ENCODE results near the gene TULP4. TPM values are rescaled to one million over a fixed set of nuclear protein-coding genes. Genes with fewer than 3 reads are reported as not detected.

TULP4 gene
- polyA plus RNA-seq, 10 donors: 13.1 to 21.9 (median 17.9) TPM

GRCh38 chr6:158357570-158358216 is 45.4 kb downstream of the TULP4 start:
- no peak for DNase-seq

GRCh38 chr6:158358450-158359077 is 46.3 kb downstream of the TULP4 start:
- peak in 2 of 3 donors; percentile 39 to 45 for DNase-seq

- no peak for DNase-seq
Measured at GRCh38 chr6:158361068-158361467, 48.8 kb downstream of the TULP4 start.

- no peak for DNase-seq
Measured at GRCh38 chr6:158361961-158362669, 49.9 kb downstream of the TULP4 start.

- DNase-seq: no peak
Measured at GRCh38 chr6:158366363-158366762, 54.1 kb downstream of the TULP4 start.

GRCh38 chr6:158367816-158368215 is 55.6 kb downstream of the TULP4 start:
- DNase-seq: no peak

DNA sequence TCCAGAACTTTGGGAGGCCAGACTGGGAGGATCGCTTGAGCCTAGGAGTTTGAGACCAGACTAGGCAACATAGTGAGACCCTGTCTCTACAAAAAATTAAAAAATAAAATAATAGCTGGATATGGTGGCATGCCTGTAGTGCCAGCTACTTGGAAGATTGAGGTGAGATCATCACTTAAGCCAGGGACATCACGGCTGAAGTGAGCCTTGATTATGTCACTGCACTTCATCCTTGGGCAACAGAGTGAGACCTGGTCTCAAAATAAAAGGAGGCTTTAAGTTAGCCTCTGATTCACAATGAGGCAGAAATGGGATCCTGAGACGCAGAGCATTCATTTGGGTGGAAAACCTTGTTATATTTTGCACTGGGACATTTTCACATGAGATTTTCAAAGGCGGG is 57.0 kb downstream of the TULP4 start:
- no peak for DNase-seq

DNA sequence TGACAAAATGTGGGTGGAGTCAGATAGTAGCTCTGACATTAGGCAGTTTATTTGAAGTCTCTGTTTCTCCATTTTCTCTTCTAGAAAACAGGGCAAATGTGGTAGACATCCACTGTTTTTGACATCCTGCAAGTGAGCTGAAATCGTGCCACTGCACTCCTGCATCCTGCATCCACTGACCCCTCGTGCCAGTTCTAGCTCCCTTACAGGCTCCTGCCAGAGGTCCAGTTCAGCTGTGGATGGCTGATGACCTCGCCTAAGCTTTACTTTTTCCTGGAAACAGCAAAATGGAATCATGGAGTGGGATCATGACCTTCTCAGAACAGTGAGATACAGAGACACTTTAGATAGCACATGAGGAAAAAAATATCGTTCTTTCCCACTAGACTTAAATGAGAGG is 58.5 kb downstream of the TULP4 start:
- no peak for DNase-seq

GRCh38 chr6:158371261-158371660 is 59.0 kb downstream of the TULP4 start:
- no peak for DNase-seq

GRCh38 chr6:158372574-158372973 is 60.3 kb downstream of the TULP4 start:
- DNase-seq: no peak

DNA sequence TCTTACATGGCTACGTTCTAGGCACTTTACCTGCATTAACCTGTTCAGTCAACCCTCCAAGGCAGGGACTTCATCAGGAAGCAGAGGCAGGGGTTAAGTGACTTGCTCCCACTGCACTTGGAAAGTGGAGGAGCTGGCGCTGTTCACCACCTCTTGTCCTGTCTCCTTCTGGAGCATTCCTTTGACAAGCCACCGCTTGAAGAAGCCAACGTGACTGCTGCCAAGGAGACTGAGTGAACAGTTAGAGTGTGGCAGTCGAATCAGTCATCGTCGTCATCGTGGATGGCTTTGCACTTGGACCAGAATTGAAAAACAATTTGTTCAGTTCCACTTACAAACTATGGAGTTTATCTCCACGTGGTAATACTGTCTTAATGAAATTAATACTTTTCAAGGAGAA is 60.9 kb downstream of the TULP4 start:
- no peak for DNase-seq

GRCh38 chr6:158374020-158374419 is 61.8 kb downstream of the TULP4 start:
- no peak for DNase-seq

- DNase-seq: peak; percentile 54 to 78 (median 76)
Measured at GRCh38 chr6:158376631-158377081, 64.4 kb downstream of the TULP4 start.

DNA sequence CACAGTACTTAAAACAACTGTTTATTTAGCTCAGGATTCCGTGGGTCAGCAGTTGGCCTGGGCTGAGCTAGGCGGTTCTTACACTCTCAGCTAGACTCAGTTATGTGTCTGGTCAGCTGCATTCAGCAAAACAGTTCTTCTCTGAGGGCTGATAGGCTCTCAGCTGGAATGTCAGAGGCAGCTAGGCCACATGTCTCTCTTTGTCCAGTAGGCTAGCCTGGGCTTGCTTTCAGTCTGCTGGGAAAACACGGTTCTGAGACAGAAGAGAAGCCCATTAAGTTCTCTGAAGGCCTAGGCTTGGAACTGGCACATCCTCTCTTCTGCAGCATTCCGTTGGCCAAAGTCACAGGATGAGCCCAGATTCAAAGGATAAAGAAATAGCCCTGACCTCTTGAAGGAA is 65.6 kb downstream of the TULP4 start:
- peak in 2 of 3 donors; percentile 26 to 39 for DNase-seq

GRCh38 chr6:158379336-158379735 is 67.1 kb downstream of the TULP4 start:
- no peak for DNase-seq

DNA sequence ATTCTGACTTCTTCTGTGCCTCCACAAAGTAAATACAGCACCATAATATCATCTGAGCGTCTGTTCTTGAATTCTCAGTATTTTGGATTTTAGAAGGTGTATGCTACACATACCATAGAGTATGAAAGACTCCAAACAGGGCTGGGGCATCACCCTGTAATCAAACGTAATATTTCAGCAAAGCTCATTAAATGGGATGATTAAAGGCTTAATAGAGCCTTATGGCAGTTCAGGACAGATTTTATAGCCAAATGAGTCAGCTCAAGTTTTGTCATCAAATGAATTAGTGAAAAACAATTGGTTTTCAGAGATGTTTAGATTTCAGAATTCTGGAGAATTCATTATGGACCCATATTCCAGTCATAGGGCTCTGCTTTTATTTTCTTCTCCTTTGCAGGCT is 68.9 kb downstream of the TULP4 start:
- no peak for DNase-seq

- no peak for DNase-seq
Measured at GRCh38 chr6:158382491-158382890, 70.2 kb downstream of the TULP4 start.

GRCh38 chr6:158383057-158383456 is 70.8 kb downstream of the TULP4 start:
- no peak for DNase-seq

DNA sequence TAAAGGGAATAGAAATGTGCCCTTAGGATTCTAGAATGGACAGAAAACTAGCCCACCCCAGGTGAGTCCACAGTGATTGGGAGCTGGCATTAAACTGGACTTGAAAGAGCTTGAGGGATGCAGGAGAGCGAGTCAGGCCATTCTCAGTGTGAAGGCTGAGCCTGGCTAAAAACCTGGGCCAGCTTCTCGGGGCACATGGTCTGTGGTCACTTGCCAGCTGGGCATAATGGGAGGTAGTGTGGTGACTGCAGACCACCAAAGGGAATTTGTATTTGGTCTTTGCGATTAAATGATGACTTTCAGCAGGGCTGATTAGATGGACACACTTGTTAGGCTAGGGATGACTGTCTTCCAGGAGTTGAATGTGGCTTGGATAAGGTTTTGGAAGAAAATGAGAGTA is 71.3 kb downstream of the TULP4 start:
- DNase-seq: no peak

- DNase-seq: no peak
Measured at GRCh38 chr6:158384671-158385110, 72.4 kb downstream of the TULP4 start.

GRCh38 chr6:158387036-158387435 is 74.8 kb downstream of the TULP4 start:
- DNase-seq: no peak

DNA sequence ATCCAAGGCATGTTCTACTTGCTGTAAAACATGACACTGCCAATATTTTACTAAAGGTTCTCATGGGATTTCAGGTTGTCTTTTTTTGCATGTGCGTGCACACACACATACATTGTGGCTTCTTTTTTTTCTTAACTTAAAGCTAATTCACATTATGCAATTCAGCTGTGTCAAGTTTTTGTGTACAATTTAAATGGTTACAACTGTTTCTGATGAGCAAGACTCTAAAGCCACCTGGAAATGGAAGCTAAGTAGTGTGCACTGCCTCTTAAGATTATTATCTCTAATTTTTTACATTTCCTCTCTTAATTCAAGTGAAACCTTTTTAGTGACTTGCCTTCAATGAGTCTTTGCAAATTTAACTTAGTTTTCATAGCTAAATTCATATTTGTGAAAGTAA is 75.3 kb downstream of the TULP4 start:
- DNase-seq: no peak

DNA sequence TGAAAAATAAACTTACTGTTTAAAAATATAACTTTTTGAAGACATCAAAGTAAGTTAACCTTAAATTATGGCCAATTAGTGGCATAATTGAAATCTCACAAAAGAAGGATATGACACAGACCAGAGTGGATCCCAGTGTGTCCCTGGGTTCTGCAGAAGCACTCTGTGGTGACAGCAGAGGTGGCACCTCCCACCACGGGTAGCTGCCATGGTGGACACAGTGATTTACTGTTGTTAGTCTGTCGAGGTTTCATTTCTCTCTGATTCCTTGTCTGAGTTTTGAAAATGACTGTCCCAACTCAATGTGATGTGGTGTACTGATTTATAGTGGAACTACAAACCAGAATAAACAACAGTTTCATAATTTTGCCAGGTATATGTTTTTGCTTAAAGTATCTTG is 76.5 kb downstream of the TULP4 start:
- no peak for DNase-seq
